CD4-positive, alpha-beta T cell treated with Interleukin-12 subunit alpha and Interleukin-12 subunit beta, for 1 hour (primary cell): ENCODE data around the gene ADAMTS1.
A peak's percentile ranks its signal among the peaks of the same experiment; 100 is the strongest.
"Not testable (repeated sequence)": the region's sequence is repeated elsewhere in the genome, so short reads cannot be mapped to it uniquely, and the experiment has no call there.

Experiments
- DNase-seq: peaks from one replicate; pipeline ENCODE4 v3.0.0-alpha.2; 2020

ADAMTS1 gene

DNA sequence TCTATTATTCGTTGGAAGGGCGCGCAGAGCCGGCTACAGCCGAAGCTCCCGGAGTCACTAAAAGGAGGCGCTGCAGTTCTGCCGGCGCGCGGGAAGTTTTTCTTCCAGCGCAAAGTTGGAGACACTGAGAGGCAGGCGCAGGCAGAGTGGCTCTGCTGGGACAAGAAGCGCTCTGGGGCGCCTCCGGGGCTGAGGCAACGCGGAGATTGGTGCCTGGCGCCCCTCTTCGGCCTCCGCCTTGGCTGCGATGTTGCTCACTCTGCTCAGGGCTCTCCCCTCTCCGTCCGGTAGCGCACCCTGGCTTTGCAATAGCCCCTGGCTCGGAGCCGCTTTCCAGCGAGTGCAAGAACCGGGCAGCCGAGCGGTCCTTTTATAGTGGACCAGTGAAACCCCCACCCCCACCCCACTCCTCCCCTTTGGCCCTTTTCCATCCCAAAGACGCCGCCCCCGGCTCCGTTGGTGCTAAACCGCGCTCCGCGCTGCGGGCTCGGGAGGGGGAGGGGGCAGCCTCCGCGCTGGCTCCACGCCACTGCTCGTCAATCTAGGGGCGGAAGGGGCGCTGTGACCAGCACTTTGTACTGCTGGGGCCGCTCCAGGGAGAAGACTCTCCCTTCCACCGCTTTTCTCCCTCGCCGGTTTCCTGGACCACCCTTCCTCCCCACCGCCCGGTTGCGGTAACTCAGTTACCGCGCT, at the start of gene ADAMTS1:
Gene ADAMTS1 (minus strand): TSS at position 344 of the 693 bp plus-strand sequence. CDS start 455 bp downstream, outside the sequence.
- peak; percentile 14 for DNase-seq

DNA sequence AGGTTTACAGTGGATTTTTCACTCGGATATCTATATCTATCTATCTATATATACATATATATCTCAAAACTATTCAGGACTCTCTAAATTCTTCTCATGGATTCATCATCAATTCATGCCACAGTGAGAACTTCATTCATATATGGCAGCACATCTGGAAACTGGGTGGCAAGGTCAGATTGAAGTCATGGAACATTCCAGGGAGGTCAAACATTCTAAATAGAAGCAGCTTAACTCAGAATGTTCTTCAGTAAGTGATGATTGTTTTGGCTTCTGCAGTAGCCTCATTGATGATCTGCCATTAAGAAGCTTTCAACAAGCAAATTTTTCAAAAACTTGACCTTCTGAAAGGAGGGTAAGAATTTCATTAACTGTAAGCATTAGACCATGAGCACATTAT, 46.9 kb upstream of the ADAMTS1 start:
- DNase-seq = no peak

DNA sequence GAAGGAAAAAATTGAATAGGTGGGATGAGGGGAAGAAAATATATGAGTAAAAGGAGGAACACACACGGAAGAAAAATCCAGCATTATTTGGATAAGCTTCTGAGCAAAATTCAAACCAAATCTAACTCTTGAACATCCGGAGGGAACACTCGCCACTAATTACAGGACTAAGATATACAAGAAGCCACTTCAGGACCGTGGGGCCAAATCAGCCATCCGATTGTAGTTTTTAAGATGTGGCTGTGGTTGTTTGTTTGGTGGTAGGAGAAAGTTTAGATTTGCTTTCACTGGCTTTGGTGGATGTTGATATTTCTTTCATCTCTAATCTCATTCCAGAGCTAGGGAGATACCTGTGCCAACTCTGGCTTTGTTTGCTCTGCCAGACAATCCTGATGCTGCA, 43.7 kb upstream of the ADAMTS1 start:
- DNase-seq = no peak

DNA sequence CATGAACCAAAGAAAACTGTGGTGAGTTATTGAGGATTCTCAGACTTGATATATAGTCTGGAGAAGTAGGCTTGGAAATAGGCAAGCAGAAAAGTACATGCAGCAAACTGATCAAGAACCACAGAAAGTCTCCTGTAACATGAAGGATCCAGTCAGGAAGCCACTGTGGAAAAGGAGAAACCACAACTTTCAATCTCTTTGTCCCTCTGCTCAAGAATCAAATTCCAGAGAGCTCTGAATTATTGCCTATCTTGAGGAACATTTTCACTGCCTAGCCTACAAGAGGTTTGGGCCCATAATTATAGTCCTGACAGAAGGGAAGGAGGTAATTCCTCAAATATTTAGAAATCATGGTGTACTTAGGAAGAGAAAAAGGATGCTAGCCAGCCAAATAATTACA, 43.0 kb upstream of the ADAMTS1 start:
- DNase-seq = no peak

DNA sequence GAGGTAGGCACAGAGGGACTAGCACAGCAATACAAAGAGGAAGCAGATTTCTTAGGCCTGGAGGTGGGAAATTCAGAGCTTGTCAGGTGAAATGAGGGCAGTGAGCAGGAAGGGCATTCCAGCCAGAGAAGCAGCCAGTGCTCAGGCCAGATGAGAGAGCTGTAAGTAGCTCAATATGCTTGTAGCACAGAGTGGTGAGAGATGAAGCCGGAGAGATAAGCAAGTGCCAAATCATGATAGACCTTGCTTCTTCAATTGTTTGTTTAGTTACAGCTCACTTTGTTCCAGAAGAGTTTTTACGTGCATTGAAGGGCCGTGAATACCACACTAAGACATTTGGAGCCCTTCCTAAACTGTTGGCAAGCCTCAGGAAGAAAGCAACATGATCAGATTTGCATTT, 42.0 kb upstream of the ADAMTS1 start:
- no peak for DNase-seq

DNA sequence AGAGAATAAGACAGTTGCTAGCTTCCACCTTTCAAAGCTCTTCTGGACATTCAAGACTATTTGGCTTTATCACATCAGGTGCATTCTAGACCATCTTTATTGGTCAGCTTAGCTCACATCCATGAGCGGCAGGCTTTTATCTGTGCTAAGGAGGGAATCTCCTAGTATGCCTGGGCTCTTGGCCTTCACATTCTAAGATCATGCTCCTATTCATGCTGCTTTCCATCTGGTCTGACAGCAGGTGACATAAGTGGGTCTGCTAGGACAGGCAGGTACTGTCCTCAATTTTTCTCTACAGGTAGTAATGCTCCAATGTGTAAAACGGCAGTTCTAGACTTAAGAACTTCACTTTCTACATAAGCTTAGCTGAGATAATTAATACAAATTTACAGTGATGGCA, 39.2 kb upstream of the ADAMTS1 start:
- no peak for DNase-seq

DNA sequence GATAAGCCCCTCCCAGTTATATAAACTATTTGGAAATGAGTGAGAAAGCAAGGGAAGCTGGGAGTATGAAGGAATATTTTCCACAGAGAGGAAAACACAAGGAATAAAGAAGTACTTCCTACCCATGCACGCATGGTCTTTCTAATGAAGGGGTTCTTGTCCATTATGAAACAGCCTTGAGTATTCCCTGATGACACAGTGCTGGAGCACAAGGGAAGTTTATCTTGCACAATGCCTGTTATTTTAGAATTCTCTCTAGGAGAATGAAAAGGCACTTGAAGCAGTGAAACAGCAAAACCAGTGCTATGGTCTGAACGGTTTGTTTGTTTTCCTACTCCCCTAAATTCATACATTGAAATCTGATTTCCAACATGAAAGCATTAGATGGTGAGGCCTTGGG, 38.6 kb upstream of the ADAMTS1 start:
- no peak for DNase-seq

DNA sequence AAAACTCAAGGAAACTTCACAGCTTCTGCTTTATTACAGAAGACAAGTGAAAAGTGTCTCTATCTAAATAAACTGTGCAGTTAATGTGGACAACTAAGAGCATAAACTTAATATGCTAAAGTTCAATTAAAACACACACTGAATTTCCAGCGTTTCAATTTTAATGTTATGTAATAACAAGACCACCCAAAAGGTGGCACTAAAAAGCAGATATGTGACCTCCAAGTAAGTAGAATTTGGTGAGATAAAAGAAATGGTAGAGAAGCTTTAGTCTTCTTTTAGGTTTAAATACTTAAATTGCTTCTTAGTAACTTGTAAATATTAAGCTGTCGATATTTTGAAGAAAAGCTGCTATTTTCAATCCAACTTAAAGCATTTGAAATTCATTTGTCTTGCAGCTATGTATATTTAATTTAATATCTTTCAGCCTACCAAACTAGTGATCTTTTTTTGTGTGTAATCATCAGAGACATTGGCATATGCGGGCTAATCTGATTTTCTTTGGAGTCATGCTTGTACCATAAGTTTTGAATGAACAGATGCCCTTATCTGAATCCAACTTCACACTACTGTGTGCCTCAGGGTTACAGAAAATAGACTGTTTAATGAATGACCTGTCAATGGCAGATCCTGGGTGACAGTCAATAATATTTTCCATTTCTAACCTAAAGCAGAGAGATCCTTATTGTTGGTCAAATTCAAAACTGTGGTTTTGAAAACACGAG, 36.5 kb upstream of the ADAMTS1 start:
- DNase-seq = no peak

DNA sequence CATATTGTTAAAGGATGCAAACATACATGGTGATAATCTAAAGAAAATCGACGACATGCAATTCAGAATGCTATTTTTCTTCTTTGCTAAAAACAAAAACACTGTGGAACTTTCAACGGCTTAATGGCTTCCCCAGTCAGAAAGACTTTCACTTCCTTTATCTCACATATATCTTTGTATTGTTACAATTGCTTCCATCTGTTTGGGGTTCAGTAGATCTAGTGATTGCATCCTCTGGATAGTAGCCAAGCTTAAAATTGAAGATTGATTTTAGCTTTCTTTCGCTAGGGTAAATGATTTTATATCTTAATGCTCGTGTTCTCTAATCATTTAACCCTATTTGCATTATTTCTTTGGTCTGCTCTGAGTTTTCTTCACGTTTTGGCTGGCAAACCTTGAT, 31.8 kb upstream of the ADAMTS1 start:
- no peak for DNase-seq

DNA sequence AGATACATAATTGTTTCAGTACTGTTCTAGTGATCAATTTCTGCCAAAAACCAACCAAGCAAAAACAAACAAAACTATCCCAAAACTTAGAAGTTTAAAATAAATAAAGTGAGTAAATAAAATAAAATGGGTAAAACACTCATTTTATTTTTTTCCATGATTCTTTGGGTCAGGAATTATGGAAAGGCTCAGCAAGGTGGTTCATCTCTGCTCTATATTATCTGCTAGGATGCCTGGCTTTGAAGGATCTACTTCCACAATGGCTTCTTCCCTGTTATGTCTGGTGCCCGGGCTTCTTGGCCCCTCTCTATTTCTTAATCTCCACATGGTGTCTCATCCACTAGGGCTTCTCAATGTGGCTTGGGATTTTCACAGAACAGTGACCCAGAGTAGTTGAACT, 29.1 kb upstream of the ADAMTS1 start:
- DNase-seq = no peak

DNA sequence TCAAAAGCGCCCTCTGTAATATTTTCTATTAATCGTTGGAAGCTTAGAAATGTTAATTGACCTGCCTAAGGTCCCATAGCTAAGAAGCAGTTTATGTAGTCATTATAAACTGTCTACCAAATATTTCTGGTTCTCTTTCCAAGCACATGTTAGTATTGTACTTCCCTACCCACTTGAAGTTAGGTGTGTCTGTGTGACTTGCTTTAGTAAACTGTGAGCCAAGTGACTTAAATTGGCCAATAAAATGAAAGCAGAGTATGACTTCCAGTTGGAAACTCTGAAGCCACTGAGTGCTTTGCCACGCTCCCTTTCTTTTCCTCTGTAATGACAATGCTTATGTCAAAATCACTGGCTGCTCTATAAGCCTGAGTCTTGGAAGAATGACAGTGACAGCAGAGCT, 20.6 kb upstream of the ADAMTS1 start:
- no peak for DNase-seq

DNA sequence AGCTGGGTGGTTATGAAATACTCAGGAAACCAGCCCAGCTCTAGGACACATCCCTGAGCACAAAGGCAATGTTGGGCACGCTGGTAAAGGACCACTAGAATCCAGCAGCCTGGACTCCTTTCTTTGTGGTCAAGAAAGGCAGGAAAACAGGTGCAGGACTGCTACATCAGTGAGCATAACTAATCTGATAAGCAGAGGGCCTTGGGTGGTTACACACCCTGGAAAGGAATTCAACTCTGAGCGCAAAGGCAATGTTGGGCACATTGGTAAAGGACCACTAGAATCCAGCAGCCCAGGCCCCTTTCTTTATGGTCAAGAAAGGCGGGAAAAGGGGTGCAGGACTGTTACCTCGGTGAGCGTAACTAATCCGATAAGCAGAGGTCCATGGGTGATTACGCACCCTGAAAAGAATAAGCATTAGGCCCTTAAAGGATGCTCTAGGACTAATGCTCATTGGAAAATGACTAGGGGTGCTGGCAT, 11.7 kb upstream of the ADAMTS1 start:
- not testable (repeated sequence) for DNase-seq

DNA sequence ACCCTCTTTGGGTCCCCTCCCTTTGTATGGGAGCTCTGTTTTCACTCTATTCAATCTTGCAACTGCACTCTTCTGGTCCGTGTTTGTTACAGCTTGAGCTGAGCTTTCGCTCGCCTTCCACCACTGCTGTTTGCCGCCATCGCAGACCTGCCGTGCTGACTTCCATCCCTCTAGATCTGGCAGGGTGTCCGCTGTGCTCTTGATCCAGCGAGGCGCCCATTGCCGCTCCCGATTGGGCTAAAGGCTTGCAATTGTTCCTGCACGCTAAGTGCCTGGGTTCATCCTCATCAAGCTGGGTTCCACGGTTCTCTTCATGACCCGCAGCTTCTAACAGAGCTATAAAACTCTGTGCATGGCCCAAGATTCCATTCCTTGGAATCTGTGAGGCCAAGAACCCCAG, 9.5 kb upstream of the ADAMTS1 start:
- DNase-seq = not testable (repeated sequence)

DNA sequence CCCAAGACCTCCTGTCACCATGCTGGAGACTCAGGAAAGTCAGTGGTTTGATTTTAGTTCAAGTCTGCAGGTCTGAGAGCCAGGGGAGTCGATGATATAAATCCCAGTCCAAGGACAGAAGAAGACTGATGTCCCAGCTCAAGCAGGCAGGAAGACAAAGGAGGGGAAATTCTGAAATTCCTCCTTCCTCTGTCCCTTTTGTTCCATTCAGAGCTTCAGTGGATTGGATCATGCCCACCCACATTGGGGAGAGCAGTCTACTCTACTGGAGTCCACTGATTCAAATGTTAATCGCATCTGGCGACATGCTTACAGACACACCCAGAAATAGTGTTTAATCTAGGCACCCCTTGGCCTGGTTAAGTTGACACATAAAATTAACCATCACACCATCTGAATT, 7.2 kb upstream of the ADAMTS1 start:
- DNase-seq = no peak

DNA sequence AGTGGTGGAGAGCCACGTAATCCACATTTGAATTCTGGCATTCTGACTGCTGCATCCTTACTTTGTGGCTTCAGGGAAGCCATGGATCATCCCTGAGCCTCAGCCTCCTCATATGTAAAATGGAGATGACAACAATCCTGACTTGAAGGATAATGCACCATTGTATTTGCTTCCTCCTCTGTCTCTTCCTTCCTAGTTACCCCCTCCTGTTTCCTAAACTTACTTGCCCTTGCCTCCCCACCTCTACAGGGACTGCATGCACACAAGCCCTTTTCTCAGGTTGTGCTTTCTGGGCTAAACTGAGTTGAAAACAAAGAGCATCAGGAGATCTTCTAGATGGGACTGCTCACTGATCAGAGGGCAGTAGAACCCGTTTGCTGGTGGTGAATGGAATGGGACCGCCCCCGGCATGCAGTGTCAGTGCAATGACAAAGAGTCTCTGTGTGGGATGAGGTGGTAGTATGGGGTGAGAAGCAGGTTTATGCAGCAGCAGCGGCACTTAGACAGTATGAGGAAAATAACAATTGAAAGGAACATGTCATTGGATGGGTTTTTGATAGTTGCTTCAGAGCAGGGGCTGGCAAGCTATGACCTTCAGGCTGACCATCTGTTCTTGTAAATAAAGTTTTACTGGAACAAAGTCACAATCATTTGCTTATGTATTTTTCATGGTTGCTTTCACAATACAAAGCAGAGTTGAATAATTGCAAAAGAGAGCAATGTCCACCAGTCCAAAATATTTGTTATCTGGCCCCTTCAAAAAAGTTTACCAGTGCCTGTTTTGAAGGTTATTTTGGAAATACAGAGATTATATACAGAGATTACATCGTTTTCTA, 6.1 kb upstream of the ADAMTS1 start:
- DNase-seq = no peak

DNA sequence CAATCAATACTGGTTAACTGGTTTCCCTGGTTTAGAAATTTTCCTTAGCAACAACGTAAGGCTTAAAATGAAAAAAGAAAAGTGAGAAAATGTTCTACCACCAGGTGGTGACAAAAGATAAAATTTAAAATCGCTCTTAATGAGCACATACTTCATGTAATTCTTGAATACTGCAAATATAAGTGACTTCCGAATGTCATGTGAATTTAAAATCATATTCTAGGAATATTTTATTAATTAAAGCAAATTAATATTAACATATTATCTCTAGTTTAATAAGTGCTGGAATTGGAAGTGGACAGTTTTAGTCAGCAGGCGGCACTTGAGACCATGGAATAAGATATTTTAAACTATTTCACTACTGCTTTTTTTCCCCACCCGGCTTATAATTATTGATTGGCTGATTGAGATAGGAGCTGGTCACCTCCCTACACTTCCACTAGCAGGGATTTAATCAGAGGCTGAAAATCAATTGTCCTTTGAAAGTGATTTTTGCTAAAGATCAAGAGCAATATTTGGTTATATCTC, 5.0 kb upstream of the ADAMTS1 start:
- DNase-seq = peak; percentile 17

DNA sequence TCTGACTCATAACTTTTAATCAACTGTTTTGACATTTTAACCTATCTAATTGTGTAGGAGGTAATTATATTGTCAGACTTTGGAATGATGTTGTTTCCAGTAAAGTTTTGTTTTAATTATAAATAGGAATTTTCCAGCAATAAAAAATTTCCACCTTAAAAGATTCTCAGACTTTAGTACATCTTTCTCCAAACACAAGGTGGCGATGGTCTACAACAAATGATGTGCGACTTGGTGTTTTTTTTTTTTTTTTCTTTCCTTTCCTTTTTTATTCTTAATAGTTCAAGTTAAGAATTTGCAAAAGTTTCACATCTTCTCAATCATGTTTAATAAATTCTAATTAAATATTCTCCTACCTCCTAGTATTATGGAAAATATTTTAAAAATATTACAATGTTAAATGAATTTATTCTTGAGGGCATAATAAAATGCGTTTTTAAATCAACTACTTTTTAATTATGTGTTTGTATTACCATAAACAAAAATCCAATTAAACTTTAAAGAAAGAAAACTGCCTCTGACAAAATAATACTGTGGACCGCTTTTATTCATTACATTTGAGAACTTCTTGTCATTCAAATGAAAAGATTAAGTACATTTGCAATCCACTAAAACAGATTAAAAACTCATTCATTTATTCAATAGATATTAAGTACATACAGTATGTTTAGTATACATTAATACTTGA, 4.4 kb upstream of the ADAMTS1 start:
- DNase-seq = peak; percentile 25

DNA sequence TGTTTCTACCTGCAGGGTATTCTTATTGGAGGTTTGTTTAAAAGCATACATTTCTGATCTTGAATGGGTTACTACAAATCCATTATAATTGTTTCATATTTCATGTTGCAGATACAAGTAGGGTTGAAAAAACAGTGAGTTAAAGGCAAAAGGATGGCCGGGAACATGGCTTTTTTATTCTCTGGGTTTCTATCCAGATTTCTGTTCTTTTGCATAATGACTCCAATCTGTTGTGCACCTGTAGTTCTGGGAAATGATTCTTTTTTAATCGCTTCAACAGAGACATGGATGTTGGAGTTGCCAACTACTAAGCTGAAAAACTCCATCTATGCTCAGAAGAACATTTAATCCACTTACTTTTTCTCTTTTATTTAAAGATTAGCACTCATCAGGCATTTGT, 2.7 kb upstream of the ADAMTS1 start:
- DNase-seq = no peak

DNA sequence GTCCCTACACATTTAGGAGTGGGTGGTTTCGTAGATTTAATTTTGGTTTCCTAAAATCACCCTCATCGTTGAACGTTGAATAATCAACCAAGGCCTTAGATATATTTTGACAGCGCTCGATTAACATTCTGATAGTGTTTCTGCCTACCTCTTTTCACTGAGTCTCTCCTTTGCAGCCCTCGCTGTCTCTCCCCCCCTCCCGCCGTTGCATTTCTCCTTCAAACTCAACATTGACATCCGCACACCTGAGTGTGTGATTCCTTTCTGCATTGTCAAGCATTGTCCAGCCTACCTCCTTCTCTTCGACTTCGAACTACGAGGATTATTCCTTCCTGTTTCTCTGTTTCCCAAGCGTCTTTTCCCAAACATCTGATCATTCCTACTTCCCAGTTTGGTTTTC, 1.8 kb upstream of the ADAMTS1 start:
- no peak for DNase-seq

DNA sequence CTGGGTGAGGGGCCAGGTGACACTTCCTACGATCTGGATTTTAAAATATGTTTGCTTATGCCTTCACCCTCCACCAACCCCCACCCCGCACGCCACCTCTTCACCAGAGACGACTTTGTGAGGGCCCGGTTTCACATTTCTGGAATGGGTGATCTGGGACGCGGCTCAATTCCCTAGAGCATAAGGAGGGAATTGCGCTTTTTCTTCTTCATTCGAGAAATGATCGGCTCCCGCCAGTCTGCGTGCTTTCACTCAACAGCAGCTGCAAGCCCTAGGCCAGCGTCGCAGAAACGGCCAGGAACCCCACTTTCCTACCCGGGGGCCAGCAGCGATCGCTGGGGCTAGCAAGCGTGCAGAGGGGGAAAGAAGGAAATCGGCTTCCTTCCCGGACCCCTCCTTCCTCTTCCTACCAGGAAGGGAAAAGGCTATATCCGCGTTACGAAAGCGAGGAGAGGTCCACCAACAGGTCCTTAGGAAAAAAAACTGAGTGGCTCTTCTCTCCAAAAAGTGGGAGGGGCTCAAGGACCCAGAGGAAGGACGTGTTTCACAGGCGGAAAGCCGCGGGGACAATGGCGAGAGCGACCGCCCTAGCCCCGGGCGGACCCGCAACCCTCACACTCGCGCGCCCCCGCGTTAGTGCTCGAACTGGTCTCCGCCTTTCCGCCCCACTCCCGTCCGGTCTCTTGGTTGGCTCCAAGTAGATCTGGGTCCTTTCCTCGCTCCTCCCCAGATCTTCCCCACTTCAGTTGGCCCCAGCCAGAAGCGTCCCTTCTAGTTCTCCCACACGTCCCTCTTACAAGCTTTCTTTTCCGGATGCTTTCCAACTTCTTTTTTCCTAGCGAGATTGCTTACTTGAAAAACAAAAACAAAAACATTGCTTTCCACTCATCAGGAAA, 1.1 kb upstream of the ADAMTS1 start:
- DNase-seq = peak; percentile 3

DNA sequence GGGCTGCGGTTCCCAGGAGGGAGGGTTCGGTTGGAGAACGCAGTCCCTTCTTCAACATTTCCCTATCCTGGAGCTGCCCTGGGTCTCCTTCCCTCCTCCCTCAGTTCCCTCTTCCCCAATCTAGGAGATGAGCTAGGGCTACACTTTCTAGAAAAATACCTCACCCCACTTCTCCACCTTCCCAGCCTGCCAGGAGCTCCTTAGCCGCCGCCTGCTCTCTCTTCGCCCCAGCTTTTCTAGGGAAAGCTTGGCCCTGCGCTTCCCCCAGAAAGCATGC, 488 bp upstream of the ADAMTS1 start:
- no peak for DNase-seq
